Measurements from ENCODE around the gene RBMS2.
A peak's percentile ranks its signal among the peaks of the same experiment; 100 is the strongest.
"Not testable (repeated sequence)": the region's sequence is repeated elsewhere in the genome, so short reads cannot be mapped to it uniquely, and the experiment has no call there.

Gene RBMS2

DNA sequence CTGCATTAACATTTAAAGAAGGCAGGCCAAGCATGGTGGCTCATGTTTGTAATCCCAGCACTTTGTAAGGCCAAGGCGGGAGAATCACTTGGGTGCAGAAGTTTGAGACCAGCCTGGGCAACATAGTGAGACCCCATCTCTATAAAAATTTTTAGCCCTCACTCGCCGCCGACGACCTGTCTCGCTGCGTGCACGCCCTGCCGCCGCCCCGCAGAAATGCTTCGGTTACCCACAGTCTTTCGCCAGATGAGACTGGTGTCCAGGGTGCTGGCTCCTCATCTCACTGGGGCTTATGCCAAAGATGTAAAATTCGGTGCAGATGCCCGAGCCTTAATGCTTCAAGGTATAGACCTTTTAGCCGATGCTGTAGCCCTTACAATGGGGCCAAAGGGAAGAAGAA lies 10.8 kb upstream of the RBMS2 start:
- no peak for TF ChIP-seq CTCF (conservative IDR thresholded peaks at IDR 0.05)
- no peak overlapping the region for H3K27ac ChIP-seq

DNA sequence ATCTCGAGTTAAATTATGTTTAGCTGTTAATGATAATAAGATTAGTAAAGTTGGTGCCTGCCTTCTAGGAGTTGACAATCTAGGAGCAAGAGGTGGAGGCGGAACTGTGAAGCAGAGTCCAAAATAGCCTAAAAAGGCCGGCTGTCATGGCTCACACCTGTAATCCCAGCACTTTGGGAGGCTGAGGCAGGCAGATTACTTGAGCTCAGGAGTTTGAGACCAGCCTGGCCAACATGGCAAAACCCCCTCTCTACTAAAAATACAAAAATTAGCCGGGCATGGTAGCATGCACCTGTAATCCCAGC lies 7.7 kb upstream of the RBMS2 start:
- H3K27ac ChIP-seq = not testable (repeated sequence)
- TF ChIP-seq CTCF (conservative IDR thresholded peaks at IDR 0.05) = peak; percentile 51

- no peak for TF ChIP-seq CTCF (conservative IDR thresholded peaks at IDR 0.05)
Observed at GRCh38 chr12:56517854-56518253, 3.8 kb upstream of the RBMS2 start.

DNA sequence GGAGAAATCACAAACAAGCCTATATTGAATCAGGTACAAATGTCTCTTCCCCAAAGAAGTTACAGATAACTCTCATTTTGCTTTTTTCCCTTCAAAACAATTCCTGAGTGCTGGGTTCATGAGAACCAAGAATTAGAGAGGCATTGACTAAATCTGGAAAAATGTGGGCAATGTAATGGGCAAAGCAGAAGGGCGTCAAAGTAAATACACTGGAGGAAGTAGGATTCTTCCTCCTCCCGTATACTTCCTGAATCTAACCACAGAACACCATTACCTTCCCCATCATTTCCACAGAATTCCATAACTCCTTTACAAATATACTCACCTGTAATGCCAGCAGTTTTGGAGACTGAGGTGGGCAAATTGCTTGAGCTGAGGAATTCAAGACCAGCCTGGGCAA lies 3.0 kb upstream of the RBMS2 start:
- no peak overlapping the region for H3K27ac ChIP-seq
- TF ChIP-seq CTCF (conservative IDR thresholded peaks at IDR 0.05) = no peak

More at GRCh38 chr12:56517854-56518253, 3.8 kb upstream of the RBMS2 start:
- H3K27ac ChIP-seq = no peak overlapping the region

- H3K27ac ChIP-seq = no peak overlapping the region
- TF ChIP-seq CTCF (conservative IDR thresholded peaks at IDR 0.05) = no peak
Observed at GRCh38 chr12:56520048-56520447, 1.6 kb upstream of the RBMS2 start.

- no peak overlapping the region for H3K27ac ChIP-seq
- TF ChIP-seq CTCF (conservative IDR thresholded peaks at IDR 0.05) = no peak
Observed at GRCh38 chr12:56520506-56520905, 1.1 kb upstream of the RBMS2 start.

DNA sequence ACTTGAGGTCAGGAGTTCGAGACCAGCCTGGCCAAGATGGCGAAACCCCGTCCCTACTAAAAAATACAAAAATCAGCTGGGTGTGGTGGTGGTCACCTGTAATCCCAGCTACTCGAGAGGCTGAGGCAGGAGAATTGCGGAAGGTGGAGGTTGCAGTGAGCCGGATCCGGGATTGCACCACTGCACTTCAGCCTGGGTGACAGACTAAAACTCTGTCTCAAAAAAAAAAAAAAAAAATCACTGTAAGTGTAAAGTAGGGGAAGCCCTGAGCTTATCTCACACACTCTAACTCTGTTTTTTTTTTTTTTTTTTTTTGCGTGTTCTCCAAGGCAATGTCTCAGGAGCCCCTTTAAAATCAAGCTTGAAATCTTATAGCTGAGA lies 421 bp upstream of the RBMS2 start:
- TF ChIP-seq CTCF (conservative IDR thresholded peaks at IDR 0.05) = no peak
- peak overlapping the region; percentile 73 for H3K27ac ChIP-seq
